ENCODE data around the gene STRADB.
"Not testable (repeated sequence)": the region's sequence is repeated elsewhere in the genome, so short reads cannot be mapped to it uniquely, and the experiment has no call there.

The STRADB gene

DNA sequence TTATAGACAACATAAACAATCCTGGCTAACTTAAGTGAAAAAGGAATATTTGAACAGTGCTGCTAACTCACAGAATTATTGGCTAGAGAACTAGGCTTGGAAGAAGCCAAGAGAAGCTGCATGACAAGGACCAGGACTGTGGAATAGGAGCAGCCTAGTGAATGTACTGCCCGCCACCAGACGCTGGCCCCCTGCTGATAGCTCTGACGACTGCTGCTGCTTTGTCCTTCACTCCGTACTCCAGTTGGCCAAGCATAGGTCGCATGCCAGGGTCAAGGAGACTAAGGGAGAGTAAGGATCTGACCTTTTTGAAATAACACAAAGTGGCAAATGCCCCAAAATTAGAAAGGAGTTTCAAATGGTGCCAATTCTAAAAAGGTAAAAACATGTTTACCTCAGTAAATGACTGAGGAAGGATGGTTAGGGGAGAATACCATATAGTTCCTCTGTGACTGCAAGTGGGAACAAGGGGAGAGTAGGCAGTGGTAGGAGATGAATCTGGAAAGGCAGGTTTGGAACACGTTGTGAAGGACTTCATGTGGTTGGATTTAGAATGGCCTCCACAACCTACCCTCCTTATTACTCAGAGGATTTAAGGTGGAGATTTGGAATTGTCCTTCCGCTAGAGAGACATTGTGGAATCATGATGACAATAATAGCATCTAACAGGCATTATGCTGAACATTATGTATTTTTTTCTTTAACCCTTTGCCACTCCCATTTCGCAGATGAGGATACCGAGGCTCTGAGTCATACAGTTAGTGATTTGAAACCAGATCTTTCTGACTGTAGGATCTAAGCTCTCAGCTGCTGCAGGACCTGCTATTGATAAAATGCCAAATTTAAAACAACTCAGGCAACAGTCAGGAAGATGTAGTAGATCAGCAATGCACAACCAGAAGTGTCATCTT lies 19.5 kb downstream of the STRADB start:
- DNase-seq: no peak

DNA sequence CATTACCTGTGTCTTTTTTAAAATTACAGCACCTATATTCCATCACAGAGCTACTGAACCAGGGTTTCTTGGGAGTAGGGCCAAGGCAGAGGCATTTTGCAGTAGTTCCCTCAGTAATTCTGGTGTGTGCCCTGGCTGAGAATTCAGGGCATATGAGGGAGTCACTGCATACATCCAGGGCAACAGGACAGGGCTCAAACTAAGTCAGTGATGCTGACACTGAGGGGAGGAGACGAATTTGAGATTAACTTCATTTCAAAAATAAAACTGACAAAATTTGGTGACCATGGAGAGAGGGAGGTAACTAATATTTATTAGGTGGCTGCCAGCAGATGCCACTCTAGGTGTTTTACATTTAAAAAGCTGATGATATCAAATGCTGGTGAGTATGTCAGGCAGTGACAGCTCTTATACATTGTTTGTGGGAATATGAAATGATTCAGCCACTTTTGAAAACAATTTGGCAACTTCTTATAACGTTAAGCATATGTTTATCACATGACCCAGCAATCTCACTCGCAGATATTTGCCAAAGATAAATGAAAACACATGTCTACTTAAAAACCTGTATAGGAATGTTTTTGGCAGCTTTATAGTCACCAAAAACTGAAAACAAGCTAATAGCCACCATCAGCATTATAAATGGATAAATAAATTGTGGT lies 20.3 kb downstream of the STRADB start:
- DNase-seq: no peak

DNA sequence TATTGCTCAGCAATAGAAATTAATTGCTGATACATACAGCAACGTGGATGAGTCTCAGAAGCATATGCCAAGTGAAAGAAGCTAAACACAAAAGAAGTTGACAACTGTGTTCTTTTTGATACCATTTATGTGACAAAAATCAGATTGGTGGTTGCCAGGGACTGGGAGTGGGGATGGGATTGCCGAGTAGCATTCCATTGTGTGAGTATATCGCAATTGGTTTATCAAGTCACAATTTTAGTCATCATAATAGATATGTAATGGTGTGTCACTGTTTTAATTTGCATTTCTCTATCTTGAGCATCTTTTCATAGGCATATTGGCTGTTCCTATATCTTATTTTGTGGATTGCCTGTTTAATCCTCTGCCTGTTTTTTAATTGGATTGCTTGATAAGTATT lies 20.9 kb downstream of the STRADB start:
- no peak for DNase-seq

DNA sequence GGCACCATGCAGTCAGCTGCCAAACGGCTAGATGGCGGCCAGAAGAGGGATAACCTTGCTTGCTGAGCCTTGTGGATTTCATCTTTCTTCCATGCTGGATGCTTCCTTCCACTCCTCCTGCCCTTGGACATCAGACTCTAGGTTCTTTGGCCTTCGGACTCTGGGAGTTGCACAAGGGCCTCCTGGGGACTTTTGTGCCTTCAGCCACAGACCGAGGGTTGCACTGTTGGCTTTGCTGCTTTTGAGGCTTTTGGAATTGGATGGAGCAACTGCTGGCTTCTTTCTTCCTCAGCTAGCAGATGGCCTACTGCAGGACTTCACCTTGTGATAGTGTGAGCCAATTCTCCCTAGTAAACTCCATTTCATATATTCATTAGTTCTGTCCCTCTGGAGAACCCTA lies 31.0 kb downstream of the STRADB start:
- no peak for DNase-seq

DNA sequence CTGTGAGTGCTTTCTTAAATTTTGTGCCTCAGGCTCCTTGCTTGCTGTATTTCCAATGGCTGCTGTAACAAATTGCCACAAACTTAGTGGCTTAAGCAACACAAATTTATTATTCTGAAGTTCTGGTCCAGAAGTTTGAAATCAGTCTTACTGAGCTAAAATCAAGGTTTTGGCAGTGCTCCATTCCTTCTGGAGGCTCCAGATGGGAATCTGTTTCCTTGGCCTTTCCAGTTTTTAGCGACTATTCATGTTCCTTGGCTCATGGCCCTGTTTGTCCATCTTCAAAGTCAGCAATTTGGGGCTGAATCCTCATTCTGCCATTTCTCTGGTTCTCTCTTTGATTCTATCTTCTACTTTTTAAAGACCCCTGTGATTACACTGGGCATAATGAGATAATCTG lies 31.8 kb downstream of the STRADB start:
- DNase-seq: no peak

DNA sequence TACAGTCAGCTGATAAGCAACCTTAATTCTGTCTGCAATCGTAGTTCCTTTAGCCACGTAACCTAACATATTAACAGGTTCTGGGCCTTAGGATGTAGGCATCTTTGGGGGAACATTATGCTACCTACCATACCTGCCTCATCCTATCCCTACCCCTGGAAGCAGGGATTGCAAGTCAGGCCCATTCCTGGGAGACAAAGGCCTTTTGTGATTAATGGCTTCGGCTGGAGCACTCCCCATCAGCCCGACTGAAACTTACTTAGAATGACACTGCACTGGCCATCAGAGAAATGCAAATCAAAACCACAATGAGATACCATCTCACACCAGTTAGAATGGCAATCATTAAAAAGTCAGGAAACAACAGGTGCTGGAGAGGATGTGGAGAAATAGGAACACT lies 32.2 kb downstream of the STRADB start:
- not testable (repeated sequence) for DNase-seq

DNA sequence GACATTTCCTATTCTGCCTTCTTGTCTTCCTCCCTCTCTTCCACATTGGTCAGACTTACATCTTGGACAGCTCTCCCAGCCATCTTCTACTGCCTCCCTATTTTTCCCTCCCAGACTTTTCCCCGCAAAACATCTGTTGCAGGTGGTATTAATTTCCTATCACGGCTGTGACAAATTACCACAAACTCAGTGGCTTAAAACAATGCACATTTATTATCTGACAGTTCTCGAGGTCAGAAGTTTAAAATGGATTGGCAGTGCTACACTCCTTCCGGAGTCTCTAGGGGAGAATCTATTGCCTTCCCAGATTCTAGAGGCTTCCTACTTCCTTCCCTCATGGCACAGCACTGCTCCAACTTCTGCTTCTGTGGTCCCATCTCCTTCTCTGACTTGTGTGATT lies 33.3 kb downstream of the STRADB start:
- no peak for DNase-seq

DNA sequence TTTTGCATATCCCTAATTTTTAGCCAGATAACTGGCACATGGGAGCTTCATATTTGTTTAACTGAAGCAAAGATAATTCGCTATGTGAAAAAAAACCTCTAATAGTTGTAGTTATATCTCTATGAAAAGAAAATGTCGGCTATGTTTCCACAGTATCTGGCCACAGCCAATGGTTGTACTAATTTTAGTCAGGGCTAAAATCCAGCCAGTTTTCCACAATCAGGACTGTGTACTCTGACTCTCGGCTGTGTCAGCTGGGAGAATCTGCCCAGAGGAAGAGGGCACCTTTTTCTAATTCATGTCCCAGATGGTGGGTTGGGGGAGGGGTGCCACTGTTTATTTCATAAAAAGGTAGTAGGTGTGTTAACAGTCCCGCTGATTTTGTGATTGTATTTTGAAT lies 38.8 kb downstream of the STRADB start:
- no peak for DNase-seq

DNA sequence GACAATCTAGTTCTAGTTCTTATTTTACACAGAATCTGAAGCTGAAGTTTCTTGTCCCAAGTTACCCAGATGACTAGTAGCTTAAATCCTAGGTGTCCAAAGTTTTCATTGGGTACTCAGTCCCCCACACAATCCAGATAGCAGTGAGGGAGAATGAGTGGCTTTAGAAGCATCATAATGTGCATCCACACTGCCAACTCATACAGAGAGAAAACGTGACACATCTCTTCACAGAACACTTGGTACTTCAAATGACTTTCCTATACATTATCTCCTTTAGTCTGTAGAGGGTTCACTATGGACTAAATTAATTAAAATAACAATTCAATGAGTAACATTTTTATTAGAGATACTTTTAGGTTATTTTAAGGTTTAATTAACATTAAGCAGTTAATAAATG lies 45.2 kb downstream of the STRADB start:
- no peak for DNase-seq

DNA sequence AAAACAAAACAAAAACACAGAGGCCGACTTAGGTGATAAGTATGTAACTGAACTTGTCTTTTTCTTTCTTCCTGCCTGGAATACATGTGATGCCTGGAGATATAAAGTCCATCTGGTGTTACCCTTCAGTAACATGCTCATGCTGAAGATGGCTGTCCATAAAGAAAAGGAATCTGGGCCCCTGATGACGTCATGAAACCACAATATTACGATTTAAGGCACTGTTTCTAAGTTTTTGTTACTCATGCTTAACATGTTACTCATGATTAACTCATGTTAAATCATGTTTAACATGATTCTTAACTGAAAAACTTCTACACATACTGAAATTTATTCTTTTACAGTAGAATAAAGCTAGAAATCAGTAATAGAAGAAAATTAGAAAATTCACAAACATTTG lies 49.0 kb downstream of the STRADB start:
- DNase-seq: no peak

DNA sequence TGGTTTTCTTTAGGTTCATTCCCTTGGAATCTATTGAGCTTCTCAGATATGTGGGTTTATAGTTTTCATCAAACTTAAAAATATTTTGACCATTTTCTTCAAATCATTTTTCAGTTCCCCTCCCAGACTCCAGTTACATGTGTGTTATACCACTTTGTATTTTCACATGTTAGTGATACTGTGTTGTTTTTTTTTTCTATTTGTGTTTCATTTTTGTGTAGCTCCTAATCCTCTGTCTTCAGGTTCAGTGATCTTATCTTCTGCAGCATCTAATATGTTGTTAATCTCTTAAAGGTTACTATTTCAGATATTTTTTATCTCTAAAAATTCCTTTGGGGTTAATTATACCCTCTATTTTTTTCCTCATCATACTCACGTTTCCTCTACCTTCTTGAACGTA lies 51.2 kb downstream of the STRADB start:
- no peak for DNase-seq

DNA sequence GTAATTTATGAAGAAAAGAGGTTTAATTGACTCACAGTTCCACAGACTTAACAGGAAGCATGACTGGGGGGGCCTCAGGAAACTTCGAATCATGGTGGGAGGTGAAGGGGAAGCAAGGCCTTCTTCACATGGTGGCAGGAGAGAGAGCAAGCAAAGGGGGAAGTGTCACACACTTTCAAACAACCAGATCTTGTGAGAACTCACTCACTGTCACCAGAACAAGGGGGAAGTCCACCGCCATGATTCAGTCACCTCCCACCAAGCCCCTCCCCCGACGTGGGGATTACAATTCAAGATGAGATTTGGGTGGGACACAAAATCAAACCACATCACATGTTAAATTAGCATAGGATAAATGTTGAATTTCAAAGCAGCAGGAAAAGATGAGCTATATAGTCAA lies 56.2 kb downstream of the STRADB start:
- DNase-seq: no peak

DNA sequence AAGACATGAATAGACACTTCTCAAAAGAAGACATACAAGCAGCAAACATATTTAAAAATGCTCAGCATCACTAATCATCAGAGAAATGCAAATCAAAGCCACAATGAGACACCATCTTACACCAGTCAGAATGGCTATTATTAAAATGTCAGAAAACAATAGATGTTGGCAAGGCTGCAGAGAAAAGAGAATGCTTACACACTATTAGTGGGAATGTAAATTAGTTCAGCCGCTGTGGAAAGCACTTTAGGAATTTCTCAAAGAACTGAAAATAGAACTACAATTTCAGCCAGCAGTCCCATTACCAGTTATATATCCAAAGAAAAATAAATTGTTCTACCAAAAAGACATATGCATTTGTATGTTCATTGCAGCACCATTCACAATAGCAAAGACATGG lies 61.7 kb downstream of the STRADB start:
- no peak for DNase-seq

DNA sequence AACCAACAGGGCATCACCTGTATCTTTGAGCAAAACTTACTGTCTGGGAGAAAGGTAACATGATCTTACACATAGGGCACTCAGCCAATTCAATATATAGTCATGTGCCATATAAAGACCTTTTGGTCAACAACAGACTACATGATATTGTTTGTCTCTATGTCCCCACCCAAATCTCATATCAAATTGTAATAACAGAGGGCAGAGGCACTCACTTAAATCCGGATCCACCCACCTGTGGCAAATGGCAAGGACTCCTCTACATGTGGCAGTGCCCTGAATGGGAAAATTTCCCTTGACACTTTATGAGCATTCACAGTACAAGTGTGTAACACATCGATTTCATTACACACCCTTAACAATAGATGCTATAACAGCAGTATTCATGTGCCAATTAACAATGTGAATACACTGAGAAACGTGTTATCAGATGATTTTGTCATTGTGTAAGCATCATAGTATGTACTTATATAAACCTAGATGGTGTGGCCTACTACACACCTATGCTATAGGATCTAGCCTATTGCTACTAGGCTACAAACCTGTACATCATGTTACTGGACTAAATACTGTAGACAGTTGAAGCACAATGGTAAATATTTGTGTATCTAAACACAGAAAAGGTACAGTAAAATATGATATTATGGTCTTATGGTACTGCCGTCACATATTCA lies 64.2 kb downstream of the STRADB start:
- DNase-seq: no peak

DNA sequence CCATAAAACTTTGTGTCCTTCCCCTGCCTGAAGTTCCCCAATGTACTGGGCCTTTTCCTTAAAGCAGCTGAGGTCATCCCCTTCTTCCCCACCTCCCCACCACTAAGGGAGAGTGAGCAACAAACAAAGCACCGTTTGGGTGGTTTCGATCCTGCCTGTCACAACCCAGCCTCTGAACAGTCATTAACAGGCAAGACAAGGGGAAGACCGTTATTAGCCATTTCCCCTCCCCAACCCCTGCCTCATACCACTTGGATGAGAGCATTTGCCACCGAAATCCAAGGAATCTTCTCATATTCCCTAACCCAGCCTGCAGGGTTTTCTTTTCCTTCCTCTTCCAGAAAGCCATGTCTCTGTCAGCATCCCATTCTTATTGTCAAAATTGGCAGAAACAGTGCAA lies 65.6 kb downstream of the STRADB start:
- no peak for DNase-seq

DNA sequence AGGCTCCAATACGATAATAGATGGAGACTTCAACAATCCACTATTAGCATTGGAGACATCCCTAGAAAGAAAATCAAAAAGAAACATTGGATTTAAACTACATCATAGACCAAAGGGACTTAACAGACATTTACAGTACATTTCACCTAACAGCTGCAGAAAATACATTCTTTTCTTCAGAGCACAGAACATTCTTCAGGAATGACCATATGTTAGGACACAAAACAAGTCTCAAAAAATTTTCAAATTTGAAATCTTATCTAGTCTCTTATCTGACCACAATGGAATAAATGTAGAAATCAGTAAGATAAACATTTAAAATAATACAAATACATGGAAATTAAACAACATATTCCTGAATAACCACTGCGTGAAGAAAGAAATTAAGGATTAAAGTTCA lies 68.7 kb downstream of the STRADB start:
- DNase-seq: no peak

DNA sequence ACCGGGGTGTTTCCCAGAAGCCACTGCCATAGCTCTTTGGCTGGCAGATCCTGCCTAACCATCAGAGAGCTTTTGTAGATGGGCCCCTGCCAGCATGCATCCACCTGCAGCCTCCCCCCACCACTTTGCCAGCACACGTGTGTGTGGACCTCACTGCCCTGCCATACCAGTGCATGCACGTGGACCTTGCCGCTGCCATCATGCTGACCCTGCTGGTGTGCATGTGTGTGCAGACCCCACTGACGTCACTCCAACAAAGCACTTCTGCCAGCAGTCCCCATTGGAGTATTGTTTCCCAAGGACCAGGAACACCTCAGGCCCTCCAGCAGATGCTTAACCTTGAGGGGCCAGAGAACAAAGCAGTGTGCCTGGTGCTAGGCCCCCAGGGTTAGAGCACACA lies 71.4 kb downstream of the STRADB start:
- no peak for DNase-seq

DNA sequence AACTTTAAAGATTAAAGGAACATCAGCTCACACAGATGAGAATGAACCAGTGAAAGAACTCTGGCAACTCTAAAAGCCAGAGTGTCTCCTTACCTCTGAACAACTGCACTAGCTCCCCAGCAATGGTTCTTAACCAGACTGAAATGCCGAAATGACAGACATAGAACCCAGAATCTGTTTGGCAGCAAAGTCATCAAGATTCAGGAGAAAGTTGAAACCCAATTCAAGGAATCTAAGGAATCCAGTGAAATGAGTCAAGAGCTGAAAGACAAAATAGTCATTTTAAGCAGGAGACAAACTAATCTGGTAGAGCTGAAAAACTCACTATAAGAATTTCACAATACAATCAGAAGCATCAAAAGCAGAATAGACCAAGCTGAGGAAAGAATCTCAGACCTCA lies 72.0 kb downstream of the STRADB start:
- DNase-seq: no peak
